NCI-H1417 treated with DMSO at 0.1 percent for 48 hours (cell line): ENCODE measurements around the gene RPH3AL.

Source experiments
- DNase-seq: peaks from one replicate; lab custom pipeline; 2025; lab: John Stamatoyannopoulos, UW

Gene RPH3AL, protein sequence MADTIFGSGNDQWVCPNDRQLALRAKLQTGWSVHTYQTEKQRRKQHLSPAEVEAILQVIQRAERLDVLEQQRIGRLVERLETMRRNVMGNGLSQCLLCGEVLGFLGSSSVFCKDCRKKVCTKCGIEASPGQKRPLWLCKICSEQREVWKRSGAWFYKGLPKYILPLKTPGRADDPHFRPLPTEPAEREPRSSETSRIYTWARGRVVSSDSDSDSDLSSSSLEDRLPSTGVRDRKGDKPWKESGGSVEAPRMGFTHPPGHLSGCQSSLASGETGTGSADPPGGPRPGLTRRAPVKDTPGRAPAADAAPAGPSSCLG

DNA sequence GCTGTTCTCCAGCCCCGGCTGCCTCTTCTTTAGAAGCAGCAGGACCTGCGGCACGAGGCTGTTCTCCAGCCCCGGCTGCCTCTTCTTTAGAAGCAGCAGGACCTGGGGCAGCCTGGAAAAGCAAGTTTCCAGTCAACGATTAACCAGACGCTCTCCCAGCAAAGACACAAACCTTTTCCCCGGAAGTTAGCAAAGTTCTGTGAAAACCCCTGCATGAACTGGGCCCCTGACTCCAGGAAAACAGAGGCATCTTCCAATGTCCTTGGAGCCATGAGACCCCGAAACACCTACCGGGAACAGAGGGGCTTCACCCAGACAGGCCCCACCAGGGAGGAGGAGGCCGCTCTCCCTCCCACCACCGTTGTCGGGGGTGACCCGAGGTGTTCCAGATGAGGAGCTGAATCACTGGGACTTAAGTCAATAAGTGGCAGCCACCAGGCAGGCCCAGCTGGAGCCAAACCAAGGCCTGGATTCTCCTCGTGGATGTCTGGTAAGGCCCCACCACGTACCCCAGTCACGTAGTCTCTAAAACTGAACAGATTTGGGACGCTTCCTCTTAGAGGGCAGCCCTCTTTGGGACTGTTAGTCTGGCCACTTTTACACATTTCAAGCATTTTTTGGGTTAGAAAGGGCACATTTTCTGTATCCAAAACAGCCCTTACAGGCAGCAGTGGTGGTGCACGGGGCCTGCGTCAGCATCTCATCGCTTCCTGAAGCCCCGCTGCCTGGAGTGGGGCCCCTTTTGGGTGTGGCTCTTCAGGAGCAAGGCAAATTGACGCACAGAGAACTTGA is at the start of gene RPH3AL:
RPH3AL (minus strand) TSS at position 387 of the 792 bp plus-strand sequence. CDS start 25,264 bp downstream, outside the sequence.
- no peak for DNase-seq

DNA sequence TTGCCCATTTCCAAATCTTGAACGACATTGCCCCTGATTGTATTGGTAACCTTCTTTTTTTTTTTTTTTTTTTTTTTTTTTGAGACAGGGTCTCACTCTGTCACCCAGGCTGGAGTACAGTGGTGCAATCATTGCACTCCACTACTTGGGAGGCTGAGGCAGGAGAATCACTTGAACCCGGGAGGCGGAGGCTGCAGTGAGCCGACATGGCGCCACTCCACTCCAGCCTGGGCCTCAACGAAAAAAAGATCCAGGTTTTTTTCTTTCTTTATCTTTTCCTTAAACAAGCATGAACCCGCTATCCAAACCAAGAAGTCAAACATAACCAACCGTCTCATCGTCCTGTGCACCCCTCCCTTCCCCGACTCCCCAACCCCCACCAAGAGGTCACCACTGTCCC is 47.6 kb upstream of the RPH3AL start:
- DNase-seq, result no peak

DNA sequence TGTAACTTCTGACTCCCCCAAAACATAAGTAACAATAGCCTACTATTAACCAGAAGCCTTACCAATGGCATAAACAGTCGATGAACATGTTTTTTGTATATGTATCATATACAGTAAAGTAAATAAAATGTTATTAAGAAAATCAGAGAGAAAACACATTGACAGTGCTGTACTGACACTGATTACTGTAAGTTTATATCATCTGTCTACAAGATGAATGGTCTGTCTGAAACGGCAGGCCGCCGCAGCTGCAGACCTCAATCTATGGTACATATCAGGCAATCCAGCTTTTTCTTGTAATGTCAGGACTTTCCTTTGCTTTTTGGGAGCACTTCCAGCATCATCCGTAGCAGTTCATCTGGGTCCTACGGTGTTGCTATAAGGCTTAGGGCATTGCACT is 44.2 kb upstream of the RPH3AL start:
- no peak for DNase-seq

GRCh38 chr17:395974-396373 is 43.4 kb upstream of the RPH3AL start:
- no peak for DNase-seq

DNA sequence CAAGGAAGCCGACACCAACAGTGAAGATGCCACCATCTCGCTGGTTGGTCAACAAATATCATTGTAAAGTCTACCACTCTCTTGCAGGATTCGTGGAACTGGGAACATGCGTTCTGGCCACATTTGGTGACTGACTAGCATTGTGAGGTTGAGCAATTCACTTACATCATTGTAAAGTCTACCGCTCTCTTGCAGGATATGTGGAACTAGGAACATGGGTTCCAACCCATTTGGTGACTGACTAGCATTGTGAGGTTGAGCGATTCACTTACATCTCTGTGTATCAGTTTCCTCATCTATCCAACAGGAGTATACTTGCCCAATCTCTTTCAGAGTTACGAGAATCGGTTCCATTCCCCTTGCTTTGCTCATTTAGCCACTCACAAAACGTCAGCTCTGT is 42.6 kb upstream of the RPH3AL start:
- DNase-seq, result no peak

- no peak for DNase-seq
Observed at GRCh38 chr17:394718-395095, 42.1 kb upstream of the RPH3AL start.

DNA sequence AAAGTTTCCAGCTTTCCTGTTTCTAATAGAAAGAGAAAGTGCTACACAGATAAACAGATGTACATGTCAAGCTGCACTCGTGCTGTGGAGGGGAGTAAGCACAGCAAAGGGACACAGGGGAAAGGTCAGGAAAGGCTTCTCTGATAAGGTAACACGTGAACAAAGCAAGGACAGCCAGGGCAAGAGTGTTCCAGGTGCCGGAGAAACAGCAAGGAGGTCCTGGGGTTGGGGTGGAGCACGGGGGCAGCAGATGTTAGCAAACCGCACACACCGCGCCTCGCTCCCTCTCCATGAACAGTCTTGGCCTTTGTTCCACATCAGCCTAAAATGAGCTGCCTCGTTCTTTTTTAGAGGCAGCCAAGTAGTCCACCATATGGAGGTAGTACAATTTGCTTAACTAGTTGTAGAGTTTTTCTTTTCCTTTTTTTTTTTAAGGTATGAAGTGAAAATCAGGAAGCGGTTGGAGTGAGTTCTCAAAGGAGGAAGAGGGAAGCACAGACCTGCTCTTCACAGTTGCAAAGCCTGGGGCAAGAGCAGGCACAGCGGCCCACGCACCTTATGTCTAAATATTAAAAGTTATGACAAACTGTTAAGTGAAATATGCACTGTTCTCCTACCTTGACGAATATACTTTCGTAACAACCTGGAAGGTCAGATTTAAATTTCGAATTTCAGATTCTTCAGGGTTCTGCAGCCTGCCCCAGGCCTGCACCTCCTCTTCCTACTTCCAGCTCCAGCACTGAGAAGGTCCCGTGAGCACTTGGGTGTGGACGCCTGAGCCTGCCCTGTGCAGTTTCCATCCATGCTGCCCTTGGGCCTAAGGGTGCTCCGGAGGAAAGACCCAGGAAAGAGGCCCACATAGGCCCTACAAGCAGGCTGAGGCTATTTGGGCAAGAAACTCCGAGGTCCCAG is 41.5 kb upstream of the RPH3AL start:
- DNase-seq, result no peak

- no peak for DNase-seq
Observed at GRCh38 chr17:391850-392249, 39.2 kb upstream of the RPH3AL start.

- DNase-seq, result no peak
Observed at GRCh38 chr17:390025-390424, 37.4 kb upstream of the RPH3AL start.

GRCh38 chr17:388087-388486 is 35.5 kb upstream of the RPH3AL start:
- no peak for DNase-seq

- DNase-seq, result no peak
Observed at GRCh38 chr17:386141-386876, 33.7 kb upstream of the RPH3AL start.

DNA sequence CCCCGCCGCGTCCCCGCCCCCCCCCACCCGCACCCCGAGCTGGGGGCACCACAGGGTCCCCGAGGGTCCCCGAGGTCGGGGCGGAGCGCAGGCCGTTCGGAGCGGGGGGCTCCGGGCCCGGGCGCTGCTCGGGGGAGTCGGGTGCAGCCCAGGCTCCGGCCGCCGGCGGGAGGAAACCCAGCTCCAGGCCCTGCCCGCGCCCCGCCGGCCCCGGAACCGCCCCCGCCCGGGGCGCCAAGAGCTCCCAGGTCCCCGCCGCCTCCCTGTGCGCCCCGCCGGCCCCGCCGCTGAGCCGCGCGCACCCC is 33.2 kb upstream of the RPH3AL start:
- no peak for DNase-seq

DNA sequence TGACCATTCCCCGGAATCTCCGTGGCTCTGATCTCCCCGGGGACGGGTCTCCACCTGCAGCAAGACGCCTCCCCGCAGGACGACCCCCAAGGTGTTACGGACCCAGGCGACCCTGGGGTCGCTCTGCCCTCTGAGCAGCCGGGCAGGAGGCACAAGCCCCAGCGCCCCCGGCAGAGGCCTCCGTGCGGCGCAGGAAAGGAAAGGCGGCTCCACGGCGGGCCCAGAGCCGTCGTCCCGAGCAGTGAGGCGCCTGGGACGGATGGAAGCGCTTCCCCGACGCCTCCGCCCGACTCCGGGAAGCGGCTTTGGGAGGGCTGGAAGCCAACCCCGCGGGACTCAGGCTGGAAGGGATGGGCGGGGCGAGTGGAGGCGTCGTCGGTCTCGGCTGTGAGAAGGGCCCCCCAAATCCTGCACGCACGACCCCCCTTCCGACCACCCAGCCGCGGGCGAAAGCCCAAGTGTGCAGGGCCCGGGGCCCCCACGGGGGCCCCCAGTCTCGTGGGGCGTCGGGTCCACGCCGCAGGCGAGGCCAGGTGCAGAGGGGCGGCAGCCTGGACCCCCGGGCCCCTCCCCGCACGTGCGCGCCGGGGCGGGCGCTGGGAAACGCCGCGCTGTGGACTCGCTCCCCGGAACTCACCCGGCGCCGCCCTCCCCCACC is 32.7 kb upstream of the RPH3AL start:
- no peak for DNase-seq

GRCh38 chr17:384622-385177 is 32.1 kb upstream of the RPH3AL start:
- DNase-seq, result no peak

- no peak for DNase-seq
Observed at GRCh38 chr17:383771-384621, 31.4 kb upstream of the RPH3AL start.

- no peak for DNase-seq
Observed at GRCh38 chr17:382644-383533, 30.3 kb upstream of the RPH3AL start.

- no peak for DNase-seq
Observed at GRCh38 chr17:381941-382643, 29.5 kb upstream of the RPH3AL start.

- no peak for DNase-seq
Observed at GRCh38 chr17:381516-381915, 28.9 kb upstream of the RPH3AL start.
